ENCODE results near the gene CD22. TPM values are rescaled to one million over a fixed set of nuclear protein-coding genes. Genes with fewer than 3 reads are reported as not detected.

CD22 gene
- total and polyA plus RNA-seq, 2 donors (not counting 3 experiments of a cell fraction or from before 2014, with no cell fraction given), result not detected

GRCh38 chr19:35330475-35330874 lies 1.5 kb downstream of the CD22 start:
- CTCF ChIA-PET, result no interaction called here
- H3K9me1 ChIP-seq (replicated peaks; ENCODE audit: control insufficient read depth, extremely low read depth, insufficient read depth, low read length), result no peaks in the 10 kb centered on the region

More at GRCh38 chr19:35330475-35330874, 1.5 kb downstream of the CD22 start:
- no peak overlapping the region for H3K27ac ChIP-seq (ENCODE audit: insufficient read depth, low read depth, low read length)
- DNase-seq (ENCODE audit: low read depth, low spot score) (no peak), FAIRE-seq (no peak)
- no peak for TF ChIP-seq POLR2A (IDR thresholded peaks at IDR 0.05; ENCODE audit: low read depth, low read length)
- TF ChIP-seq MYC (IDR thresholded peaks at IDR 0.05; ENCODE audit: low read depth, low read length), result no peak
- TF ChIP-seq POLR2AphosphoS5 (IDR thresholded peaks at IDR 0.05; ENCODE audit: insufficient read depth, low read depth, low read length), result no peak
- TF ChIP-seq GATA2 (IDR thresholded peaks at IDR 0.05; ENCODE audit: insufficient read depth, insufficient read length, low read depth, low read length), result no peak
- no peak for TF ChIP-seq MAX (IDR thresholded peaks at IDR 0.05; ENCODE audit: insufficient read depth, insufficient read length)
- no peak for TF ChIP-seq JUN (IDR thresholded peaks at IDR 0.05; ENCODE audit: borderline replicate concordance, insufficient read depth, insufficient read length, low read depth)
- TF ChIP-seq, protein P1, sequence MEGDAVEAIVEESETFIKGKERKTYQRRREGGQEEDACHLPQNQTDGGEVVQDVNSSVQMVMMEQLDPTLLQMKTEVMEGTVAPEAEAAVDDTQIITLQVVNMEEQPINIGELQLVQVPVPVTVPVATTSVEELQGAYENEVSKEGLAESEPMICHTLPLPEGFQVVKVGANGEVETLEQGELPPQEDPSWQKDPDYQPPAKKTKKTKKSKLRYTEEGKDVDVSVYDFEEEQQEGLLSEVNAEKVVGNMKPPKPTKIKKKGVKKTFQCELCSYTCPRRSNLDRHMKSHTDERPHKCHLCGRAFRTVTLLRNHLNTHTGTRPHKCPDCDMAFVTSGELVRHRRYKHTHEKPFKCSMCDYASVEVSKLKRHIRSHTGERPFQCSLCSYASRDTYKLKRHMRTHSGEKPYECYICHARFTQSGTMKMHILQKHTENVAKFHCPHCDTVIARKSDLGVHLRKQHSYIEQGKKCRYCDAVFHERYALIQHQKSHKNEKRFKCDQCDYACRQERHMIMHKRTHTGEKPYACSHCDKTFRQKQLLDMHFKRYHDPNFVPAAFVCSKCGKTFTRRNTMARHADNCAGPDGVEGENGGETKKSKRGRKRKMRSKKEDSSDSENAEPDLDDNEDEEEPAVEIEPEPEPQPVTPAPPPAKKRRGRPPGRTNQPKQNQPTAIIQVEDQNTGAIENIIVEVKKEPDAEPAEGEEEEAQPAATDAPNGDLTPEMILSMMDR (IDR thresholded peaks at IDR 0.05; ENCODE audit: extremely low read depth in 1 of 2, insufficient read depth in 1 of 2, low read depth in 1 of 2, low read length in 2 of 2), result no peak
- no peak for TF ChIP-seq EZH2 (IDR thresholded peaks at IDR 0.05; ENCODE audit: borderline replicate concordance, low read depth, low read length, severe bottlenecking)
- no peak for TF ChIP-seq FOS (IDR thresholded peaks at IDR 0.05; ENCODE audit: borderline replicate concordance, insufficient read depth, low read length)
- BruUV-seq (replicated peaks), result no TSS peak
- H3K9me3 ChIP-seq (replicated peaks; ENCODE audit: control insufficient read depth, insufficient read depth, low read length), result no peaks in the 10 kb centered on the region
- dilution Hi-C loops (cut with MboI; ENCODE audit: extremely low pct_ligation_motif_present, low sequenced_read_pairs), result no loop called here
- peaks cover 0 to 3% of the 10 kb centered on the region in 2 experiments for H3K27me3 ChIP-seq (ENCODE audit: control insufficient read depth in 2 of 2, insufficient read depth in 2 of 2, low read length in 2 of 2)
- no peaks in the 10 kb centered on the region for H4K20me1 ChIP-seq (replicated peaks; ENCODE audit: control insufficient read depth, extremely low read depth, insufficient read depth, low read length)
- intact Hi-C loops (cut with micrococcal nuclease), result no loop called here
- H3K4me2 ChIP-seq (ENCODE audit: insufficient read depth, low read length), result no peak overlapping the region
- H3K9ac ChIP-seq (replicated peaks; ENCODE audit: extremely low read depth, insufficient read depth, low read length), result no peak overlapping the region
- POLR2A ChIA-PET, result no interaction called here
- H3K36me3 ChIP-seq (ENCODE audit: control insufficient read depth in 2 of 2, extremely low read depth in 1 of 2, insufficient read depth in 2 of 2, low read length in 2 of 2), result no peaks in the 10 kb centered on the region
- no peaks in the 10 kb centered on the region for H3K4me1 ChIP-seq (ENCODE audit: control insufficient read depth, extremely low read depth, insufficient read depth, low read length)
- H3K79me2 ChIP-seq (ENCODE audit: control insufficient read depth, insufficient read depth, low read length), result no peaks in the 10 kb centered on the region
- no peak overlapping the region for H3K4me3 ChIP-seq (replicated peaks in 1 of 3; ENCODE audit: insufficient read depth in 1 of 3, low read depth in 1 of 3, low read length in 3 of 3)
- no peak overlapping the region for H2AFZ ChIP-seq (ENCODE audit: low read depth, low read length)
